HEK293 (cell line): ENCODE results near the gene UTP18.

Source experiments
- CTCF ChIA-PET: fragments of 350-600 bp; formaldehyde crosslinking; extraction: SDS; loops from one replicate; lab custom pipeline; 2021; ENCODE audit warnings: antibody characterized with exemption; lab: Yijun Ruan, JAX
- POLR2A ChIA-PET: fragments of 300-600 bp; formaldehyde crosslinking; extraction: SDS; loops from one replicate; lab custom pipeline; 2020; ENCODE audit warnings: antibody characterized with exemption, inconsistent platforms; lab: Yijun Ruan, JAX
- H3K27ac ChIP-seq: fragments of 200-500 bp; sonication (Bioruptor generic); 2 replicates; pipeline ENCODE4 v1.5.1; 2014; ENCODE audit warnings: low read depth, low read length, control low read depth, inconsistent platforms; ENCODE audit errors: extremely low read depth
- H3K36me3 ChIP-seq, 2 experiments: fragments of 200-500 bp in 1 of 2; sonication (Bioruptor generic) in 1 of 2; 1 replicate in 1 of 2; 2 replicates in 1 of 2; pipeline ENCODE4 v1.5.1; 2014 to 2017; ENCODE audit warnings: inconsistent platforms in 2 of 2, low read length in 2 of 2; ENCODE audit not compliant: control insufficient read depth in 2 of 2, insufficient read depth in 1 of 2
- H3K4me1 ChIP-seq: fragments of 200-500 bp; sonication (Bioruptor generic); 2 replicates; pipeline ENCODE4 v1.5.1; 2014; ENCODE audit warnings: mild to moderate bottlenecking, low read length, inconsistent platforms; ENCODE audit not compliant: control insufficient read depth, insufficient read depth
- H3K4me3 ChIP-seq: 2 replicates; pipeline ENCODE4 v1.5.1; 2011; ENCODE audit warnings: low read depth, mild to moderate bottlenecking, control low read depth, low read length, moderate library complexity
- H3K9me3 ChIP-seq: fragments of 200-500 bp; sonication (Bioruptor generic); 2 replicates; pipeline ENCODE4 v1.5.1; 2014; ENCODE audit warnings: low read depth, low read length, inconsistent platforms; ENCODE audit not compliant: control insufficient read depth, insufficient read depth
- CTCF ChIP-seq: fragments of 450-650 bp; formaldehyde crosslinking; IDR thresholded peaks from 2 replicates; pipeline ENCODE4 v1.5.1; 2016; ENCODE audit warnings: missing biosample characterization, missing genetic modification characterization
- PRDM2 ChIP-seq: fragments of 450-650 bp; formaldehyde crosslinking; IDR thresholded peaks from 2 replicates; pipeline ENCODE4 v1.5.1; 2016; ENCODE audit warnings: missing biosample characterization, missing genetic modification characterization, borderline replicate concordance
- ZBTB20 ChIP-seq: fragments of 450-650 bp; formaldehyde crosslinking; IDR thresholded peaks from 2 replicates; pipeline ENCODE4 v1.5.1; 2016; ENCODE audit warnings: missing biosample characterization, missing genetic modification characterization
- ZNF121 ChIP-seq: fragments of 450-650 bp; formaldehyde crosslinking; IDR thresholded peaks from 2 replicates; pipeline ENCODE4 v1.5.1; 2016; ENCODE audit warnings: missing biosample characterization, missing genetic modification characterization
- ZNF133 ChIP-seq: fragments of 450-650 bp; formaldehyde crosslinking; IDR thresholded peaks from 2 replicates; pipeline ENCODE4 v1.5.1; 2016; ENCODE audit warnings: missing biosample characterization, missing genetic modification characterization
- ZNF146 ChIP-seq: fragments of 450-650 bp; formaldehyde crosslinking; IDR thresholded peaks from 2 replicates; pipeline ENCODE4 v1.5.1; 2016; ENCODE audit warnings: missing biosample characterization, missing genetic modification characterization
- ZNF169 ChIP-seq: fragments of 450-650 bp; formaldehyde crosslinking; IDR thresholded peaks from 2 replicates; pipeline ENCODE4 v1.5.1; 2016; ENCODE audit warnings: missing biosample characterization, missing genetic modification characterization
- ZNF18 ChIP-seq: fragments of 450-650 bp; formaldehyde crosslinking; IDR thresholded peaks from 2 replicates; pipeline ENCODE4 v1.5.1; 2016; ENCODE audit warnings: missing biosample characterization, missing genetic modification characterization
- ZNF350 ChIP-seq: fragments of 450-650 bp; formaldehyde crosslinking; IDR thresholded peaks from 2 replicates; pipeline ENCODE4 v1.5.0; 2017; ENCODE audit warnings: missing biosample characterization, mild to moderate bottlenecking, missing genetic modification characterization
- ZNF37A ChIP-seq: fragments of 450-650 bp; IDR thresholded peaks from 2 replicates; pipeline ENCODE4 v1.5.1; 2018; ENCODE audit warnings: missing biosample characterization, missing genetic modification characterization
- ZNF48 ChIP-seq: fragments of 450-650 bp; formaldehyde crosslinking; IDR thresholded peaks from 2 replicates; pipeline ENCODE4 v1.5.1; 2016; ENCODE audit warnings: missing biosample characterization, missing genetic modification characterization
- ZNF549 ChIP-seq: fragments of 450-650 bp; IDR thresholded peaks from 2 replicates; pipeline ENCODE4 v1.5.1; 2018; ENCODE audit warnings: missing biosample characterization, missing genetic modification characterization, mild to moderate bottlenecking, inconsistent platforms, moderate library complexity
- ZNF629 ChIP-seq: fragments of 450-650 bp; formaldehyde crosslinking; IDR thresholded peaks from 2 replicates; pipeline ENCODE4 v1.5.1; 2017; ENCODE audit warnings: missing biosample characterization, missing genetic modification characterization
- ZNF654 ChIP-seq: fragments of 450-650 bp; formaldehyde crosslinking; IDR thresholded peaks from 2 replicates; pipeline ENCODE4 v1.5.1; 2016; ENCODE audit warnings: low read depth, missing biosample characterization, missing genetic modification characterization
- ZNF664 ChIP-seq: fragments of 450-650 bp; formaldehyde crosslinking; IDR thresholded peaks from 2 replicates; pipeline ENCODE4 v1.5.1; 2016; ENCODE audit warnings: missing biosample characterization, missing genetic modification characterization
- ZNF701 ChIP-seq: fragments of 450-650 bp; formaldehyde crosslinking; IDR thresholded peaks from 2 replicates; pipeline ENCODE4 v1.5.1; 2016; ENCODE audit warnings: missing biosample characterization, missing genetic modification characterization
- ZNF768 ChIP-seq: fragments of 450-650 bp; formaldehyde crosslinking; IDR thresholded peaks from 2 replicates; pipeline ENCODE4 v1.5.1; 2018; ENCODE audit warnings: missing biosample characterization, mild to moderate bottlenecking, missing genetic modification characterization
- ZSCAN5A ChIP-seq: fragments of 450-650 bp; formaldehyde crosslinking; IDR thresholded peaks from 2 replicates; pipeline ENCODE4 v1.5.1; 2016; ENCODE audit warnings: missing biosample characterization, missing genetic modification characterization

UTP18 gene

GRCh38 chr17:51319186-51319585 lies 58.8 kb downstream of the UTP18 start:
- Histone ChIP-seq H3K9me3 (no peaks in the 10 kb centered on the region), H3K27ac (no peak overlapping the region), H3K4me3 (no peak overlapping the region)
- POLR2A ChIA-PET = no interaction called here
- TF ChIP-seq ZSCAN5A (tag by site-specific recombination) (no peak), ZNF629 (tag by site-specific recombination) (no peak), PRDM2 (no peak), ZNF37A (tag by site-specific recombination) (no peak), ZNF18 (tag by site-specific recombination) (no peak), ZNF768 (tag by site-specific recombination) (no peak), ZNF701 (no peak), ZNF169 (no peak), ZBTB20 (tag by site-specific recombination) (no peak), ZNF48 (tag by site-specific recombination) (no peak), ZNF664 (no peak), ZNF350 (tag by site-specific recombination) (no peak), ZNF121 (tag by site-specific recombination) (no peak), ZNF549 (tag by site-specific recombination) (no peak)
- TF ChIP-seq, all 188 proteins: peak for 0
- no peaks in the 10 kb centered on the region for H3K4me1 ChIP-seq
- CTCF ChIA-PET = interaction anchor here (1.2 kb wide), 1 partner anchor 20 kb away, joined by 3 read pairs; no protein-coding TSS in a partner anchor
- H3K36me3 ChIP-seq = no peaks in the 10 kb centered on the region

GRCh38 chr17:51322390-51323029 lies 62.2 kb downstream of the UTP18 start:
- no peak overlapping the region for H3K27ac ChIP-seq
- H3K36me3 ChIP-seq = no peaks in the 10 kb centered on the region
- no peaks in the 10 kb centered on the region for H3K4me1 ChIP-seq
- CTCF ChIA-PET = interaction anchor here (0.6 to 2.2 kb wide), 25 partner anchors 15 to 870 kb away, joined by 3 to 10 read pairs (median 4); no protein-coding TSS in a partner anchor
- H3K9me3 ChIP-seq = no peaks in the 10 kb centered on the region
- no peak overlapping the region for H3K4me3 ChIP-seq
- POLR2A ChIA-PET = no interaction called here
- peak; percentile 62 for TF ChIP-seq ZNF654
- TF ChIP-seq ZNF146 = no peak
- TF ChIP-seq ZNF133 (tag by site-specific recombination) = no peak
- peak; percentile 77 for TF ChIP-seq CTCF (tag by site-specific recombination)
